ENCODE results near the gene KSR1. TPM values are rescaled to one million over a fixed set of nuclear protein-coding genes. Genes with fewer than 3 reads are reported as not detected.
A peak's percentile ranks its signal among the peaks of the same experiment; 100 is the strongest.
"Not testable (repeated sequence)": the region's sequence is repeated elsewhere in the genome, so short reads cannot be mapped to it uniquely, and the experiment has no call there.

KSR1 gene
- total and polyA plus RNA-seq, 2 donors (not counting 1 experiment from before 2014, with no cell fraction given), result 5.3 to 10.1 TPM

GRCh38 chr17:27654136-27654535 lies 197.9 kb downstream of the KSR1 start:
- no peak overlapping the region for H3K27ac ChIP-seq (ENCODE audit: insufficient read depth, low read length)
- H3K4me1 ChIP-seq (ENCODE audit: control insufficient read depth, extremely low read depth, insufficient read depth, low read length), result no peaks in the 10 kb centered on the region
- H2AFZ ChIP-seq (ENCODE audit: low read length), result no peak overlapping the region
- no peaks in the 10 kb centered on the region for H3K36me3 ChIP-seq (ENCODE audit: control insufficient read depth, insufficient read depth, low read length)
- TF ChIP-seq CTCF (conservative IDR thresholded peaks at IDR 0.05 in 1 of 2, IDR thresholded peaks at IDR 0.05 in 1 of 2; ENCODE audit: low read depth in 1 of 2, low read length in 2 of 2) (no peak), EZH2 (IDR thresholded peaks at IDR 0.05; ENCODE audit: low read length, missing control alignments) (no peak)
- H3K4me2 ChIP-seq (ENCODE audit: extremely low read depth, insufficient read depth, low read length), result no peak overlapping the region
- DNase-seq (ENCODE audit: low read depth in 2 of 2), result no peak
- no peaks in the 10 kb centered on the region for H3K27me3 ChIP-seq (ENCODE audit: control insufficient read depth, insufficient read depth, low read length)
- H3K79me2 ChIP-seq (ENCODE audit: control insufficient read depth, insufficient read depth, low read length), result no peaks in the 10 kb centered on the region
- H4K20me1 ChIP-seq (ENCODE audit: control insufficient read depth, extremely low read depth, insufficient read depth, low read length), result no peaks in the 10 kb centered on the region
- H3K9ac ChIP-seq (ENCODE audit: insufficient read depth, low read length), result no peak overlapping the region
- no peak overlapping the region for H3K4me3 ChIP-seq (replicated peaks in 1 of 4; ENCODE audit: control extremely low read depth in 1 of 4, insufficient read depth in 1 of 4, low read depth in 3 of 4, low read length in 4 of 4)
- H3K9me3 ChIP-seq (ENCODE audit: control insufficient read depth, insufficient read depth, low read depth, low read length), result no peaks in the 10 kb centered on the region

GRCh38 chr17:27654654-27655524 lies 198.6 kb downstream of the KSR1 start:
- H3K4me1 ChIP-seq (ENCODE audit: control insufficient read depth, extremely low read depth, insufficient read depth, low read length), result no peaks in the 10 kb centered on the region
- H3K27ac ChIP-seq (ENCODE audit: insufficient read depth, low read length), result no peak overlapping the region
- no peak overlapping the region for H3K4me3 ChIP-seq (replicated peaks in 1 of 4; ENCODE audit: control extremely low read depth in 1 of 4, insufficient read depth in 1 of 4, low read depth in 3 of 4, low read length in 4 of 4)
- no peak overlapping the region for H3K9ac ChIP-seq (ENCODE audit: insufficient read depth, low read length)
- no peak overlapping the region for H3K4me2 ChIP-seq (ENCODE audit: extremely low read depth, insufficient read depth, low read length)
- TF ChIP-seq EZH2 (IDR thresholded peaks at IDR 0.05; ENCODE audit: low read length, missing control alignments) (no peak), CTCF (conservative IDR thresholded peaks at IDR 0.05 in 1 of 2, IDR thresholded peaks at IDR 0.05 in 1 of 2; ENCODE audit: low read depth in 1 of 2, low read length in 2 of 2) (peak; percentile 79 to 83)
- no peak overlapping the region for H2AFZ ChIP-seq (ENCODE audit: low read length)
- no peaks in the 10 kb centered on the region for H3K79me2 ChIP-seq (ENCODE audit: control insufficient read depth, insufficient read depth, low read length)
- H4K20me1 ChIP-seq (ENCODE audit: control insufficient read depth, extremely low read depth, insufficient read depth, low read length), result no peaks in the 10 kb centered on the region
- H3K36me3 ChIP-seq (ENCODE audit: control insufficient read depth, insufficient read depth, low read length), result no peaks in the 10 kb centered on the region
- peak; percentile 32 to 54 for DNase-seq (ENCODE audit: low read depth in 2 of 2)
- no peaks in the 10 kb centered on the region for H3K27me3 ChIP-seq (ENCODE audit: control insufficient read depth, insufficient read depth, low read length)
- no peaks in the 10 kb centered on the region for H3K9me3 ChIP-seq (ENCODE audit: control insufficient read depth, insufficient read depth, low read depth, low read length)

- not testable (repeated sequence) for H3K9me3 ChIP-seq (ENCODE audit: control insufficient read depth, insufficient read depth, low read depth, low read length); H3K4me1 ChIP-seq (ENCODE audit: control insufficient read depth, extremely low read depth, insufficient read depth, low read length); DNase-seq (ENCODE audit: low read depth in 2 of 2); H3K27ac ChIP-seq (ENCODE audit: insufficient read depth, low read length); H3K9ac ChIP-seq (ENCODE audit: insufficient read depth, low read length); H4K20me1 ChIP-seq (ENCODE audit: control insufficient read depth, extremely low read depth, insufficient read depth, low read length); H3K4me2 ChIP-seq (ENCODE audit: extremely low read depth, insufficient read depth, low read length); H2AFZ ChIP-seq (ENCODE audit: low read length); H3K79me2 ChIP-seq (ENCODE audit: control insufficient read depth, insufficient read depth, low read length); H3K27me3 ChIP-seq (ENCODE audit: control insufficient read depth, insufficient read depth, low read length); H3K36me3 ChIP-seq (ENCODE audit: control insufficient read depth, insufficient read depth, low read length); H3K4me3 ChIP-seq (replicated peaks in 1 of 4; ENCODE audit: control extremely low read depth in 1 of 4, insufficient read depth in 1 of 4, low read depth in 3 of 4, low read length in 4 of 4)
Observed at GRCh38 chr17:27655525-27656111, 199.4 kb downstream of the KSR1 start.

- not testable (repeated sequence) for H4K20me1 ChIP-seq (ENCODE audit: control insufficient read depth, extremely low read depth, insufficient read depth, low read length); H3K27ac ChIP-seq (ENCODE audit: insufficient read depth, low read length); H3K27me3 ChIP-seq (ENCODE audit: control insufficient read depth, insufficient read depth, low read length); H3K79me2 ChIP-seq (ENCODE audit: control insufficient read depth, insufficient read depth, low read length); H3K4me2 ChIP-seq (ENCODE audit: extremely low read depth, insufficient read depth, low read length); H3K36me3 ChIP-seq (ENCODE audit: control insufficient read depth, insufficient read depth, low read length); H3K9me3 ChIP-seq (ENCODE audit: control insufficient read depth, insufficient read depth, low read depth, low read length); H3K9ac ChIP-seq (ENCODE audit: insufficient read depth, low read length); H2AFZ ChIP-seq (ENCODE audit: low read length); DNase-seq (ENCODE audit: low read depth in 2 of 2); H3K4me3 ChIP-seq (replicated peaks in 1 of 4; ENCODE audit: control extremely low read depth in 1 of 4, insufficient read depth in 1 of 4, low read depth in 3 of 4, low read length in 4 of 4); H3K4me1 ChIP-seq (ENCODE audit: control insufficient read depth, extremely low read depth, insufficient read depth, low read length)
Observed at GRCh38 chr17:27656620-27657019, 200.4 kb downstream of the KSR1 start.
